K562 (cell line): ENCODE results near the gene NAV2. TPM values are rescaled to one million over a fixed set of nuclear protein-coding genes. Genes with fewer than 3 reads are reported as not detected.

Experiments
- ATAC-seq: fragments of 200-7000 bp; cut with Tn5 transposase; 3 replicates; pipeline ENCODE4 v1.9.1; 2020; ENCODE audit warnings: moderate library complexity
- BruUV-seq: library from RNA; stranded (reverse); fragments of 400-500 nt; replicated peaks from 2 replicates; lab custom pipeline; 2021; lab: Mats Ljungman, UMichigan
- CTCF ChIA-PET: fragments of 300-600 bp; formaldehyde crosslinking; extraction: SDS; loops from one replicate; lab custom pipeline; 2021; ENCODE audit warnings: low intra/inter-chr PET ratio; lab: Yijun Ruan, JAX
- POLR2A ChIA-PET: fragments of 300-600, 350-650 bp; sonication (Branson Sonifier 250); formaldehyde crosslinking; extraction: SDS; loops from one replicate; lab custom pipeline; 2021; ENCODE audit warnings: antibody characterized with exemption, inconsistent platforms; lab: Yijun Ruan, JAX
- DNase-seq, 4 experiments: peaks; one replicate each; pipeline versions ENCODE4 v3.0.0 to v3.0.0-alpha.2; 2011 to 2018; ENCODE audit warnings: low spot score in 3 of 4, mixed read lengths in 3 of 4; ENCODE audit errors: extremely low read depth in 1 of 4
- FAIRE-seq: peaks from 2 replicates; lab custom pipeline; 2011; peaks lifted over from hg19 to GRCh38; lab: Jason Lieb, UNC
- H2AFZ ChIP-seq: 2 replicates; pipeline ENCODE4 v1.6.0; 2011; ENCODE audit warnings: low read depth, low read length, control low read depth, inconsistent platforms
- H3K27ac ChIP-seq: fragments of 200-600 bp; 3 replicates; pipeline ENCODE4 v1.8.0; 2011; ENCODE audit warnings: low read depth, mild to moderate bottlenecking, control low read depth, inconsistent platforms, low read length, moderate library complexity, mixed read lengths; ENCODE audit errors: extremely low read depth
- H3K27me3 ChIP-seq, 2 experiments: fragments of 300-600 bp in 1 of 2; 2 replicates in 1 of 2; 3 replicates in 1 of 2; pipeline versions ENCODE4 v1.6.0 to v1.8.0; 2011; ENCODE audit warnings: inconsistent platforms in 2 of 2, low read length in 2 of 2, mild to moderate bottlenecking in 1 of 2, mixed read lengths in 1 of 2, moderate library complexity in 1 of 2; ENCODE audit not compliant: control insufficient read depth in 2 of 2, insufficient read depth in 2 of 2
- H3K36me3 ChIP-seq: fragments of 300-600 bp; 3 replicates; pipeline ENCODE4 v1.8.0; 2011; ENCODE audit warnings: mild to moderate bottlenecking, low read length, inconsistent platforms; ENCODE audit not compliant: control insufficient read depth, insufficient read depth
- H3K4me1 ChIP-seq, 2 experiments: fragments of 200-600 bp in 1 of 2; replicated peaks in 1 of 2; 2 replicates in 1 of 2; 3 replicates in 1 of 2; pipeline versions ENCODE4 v1.5.1 to v1.8.0; 2011; ENCODE audit warnings: inconsistent platforms in 2 of 2, low read length in 2 of 2, mild to moderate bottlenecking in 1 of 2, mixed read lengths in 1 of 2, moderate library complexity in 1 of 2; ENCODE audit not compliant: control insufficient read depth in 2 of 2, insufficient read depth in 2 of 2
- H3K4me2 ChIP-seq: 2 replicates; pipeline ENCODE4 v1.6.1; 2011; ENCODE audit warnings: low read length, control low read depth, inconsistent platforms, mixed read lengths; ENCODE audit not compliant: insufficient read depth
- H3K4me3 ChIP-seq: fragments of 200-600 bp; sonication (generic), shearing (Covaris generic); 2 replicates; pipeline ENCODE4 v1.5.1; 2016; ENCODE audit warnings: control low read depth, inconsistent platforms
- H3K79me2 ChIP-seq: fragments of 200-600 bp; 3 replicates; pipeline ENCODE4 v1.8.0; 2011; ENCODE audit warnings: low read length, inconsistent platforms; ENCODE audit not compliant: control insufficient read depth, insufficient read depth
- H3K9ac ChIP-seq, 2 experiments: 2 replicates each; pipeline versions ENCODE4 v1.6.0 to v1.6.1; 2011; ENCODE audit warnings: low read depth in 2 of 2, low read length in 2 of 2, control low read depth in 1 of 2, inconsistent platforms in 1 of 2, mild to moderate bottlenecking in 1 of 2, mixed read lengths in 1 of 2; ENCODE audit not compliant: insufficient read depth in 1 of 2
- H3K9me1 ChIP-seq: one replicate; pipeline ENCODE4 v1.6.0; 2011; ENCODE audit warnings: inconsistent platforms, mild to moderate bottlenecking, low read length, moderate library complexity; ENCODE audit not compliant: control insufficient read depth, insufficient read depth
- H3K9me3 ChIP-seq: replicated peaks from 2 replicates; pipeline ENCODE4 v1.5.1; 2011; ENCODE audit warnings: low read depth, low read length, inconsistent platforms; ENCODE audit not compliant: control insufficient read depth, insufficient read depth
- H4K20me1 ChIP-seq: replicated peaks from 2 replicates; pipeline ENCODE4 v1.6.1; 2011; ENCODE audit warnings: low read length, inconsistent platforms, mixed read lengths; ENCODE audit not compliant: control insufficient read depth, insufficient read depth
- ARID2 ChIP-seq: fragments of 450-650 bp; IDR thresholded peaks from 2 replicates; pipeline ENCODE4 v1.6.1; 2017; ENCODE audit warnings: antibody characterized with exemption, mild to moderate bottlenecking
- BMI1 ChIP-seq: fragments of 150-350 bp; IDR thresholded peaks from 2 replicates; pipeline ENCODE4 v1.6.1; 2014; ENCODE audit warnings: low read length
- CHD2 ChIP-seq: IDR thresholded peaks from 2 replicates; pipeline ENCODE4 v1.6.1; 2011; ENCODE audit warnings: low read depth, low read length
- NR1H2 ChIP-seq: sonication (generic); formaldehyde crosslinking; IDR thresholded peaks from 2 replicates; pipeline ENCODE4 v1.4.0; 2020; ENCODE audit warnings: mild to moderate bottlenecking, missing genetic modification reagents
- SIN3A ChIP-seq, 2 experiments: fragments of 150-350 bp in 1 of 2; IDR thresholded peaks; 2 replicates each; pipeline ENCODE4 v1.6.1; 2011 to 2016; ENCODE audit warnings: borderline replicate concordance in 2 of 2, low read depth in 2 of 2, low read length in 2 of 2, mild to moderate bottlenecking in 2 of 2, moderate library complexity in 2 of 2; ENCODE audit not compliant: control insufficient read depth in 1 of 2
- SMAD4 ChIP-seq: fragments of 250-450 bp; sonication (Bioruptor Pico); conservative IDR thresholded peaks from 2 replicates; pipeline ENCODE4 v1.8.0; 2021; ENCODE audit warnings: inconsistent platforms, mild to moderate bottlenecking, moderate library complexity
- TCF3 ChIP-seq: sonication (generic); formaldehyde crosslinking; IDR thresholded peaks from 2 replicates; pipeline ENCODE4 v1.4.0; 2020; ENCODE audit warnings: mild to moderate bottlenecking, missing genetic modification reagents
- ZBTB7A ChIP-seq: IDR thresholded peaks from 2 replicates; pipeline ENCODE4 v1.6.1; 2011; ENCODE audit warnings: low read depth, mild to moderate bottlenecking, low read length, moderate library complexity, borderline replicate concordance; ENCODE audit not compliant: control insufficient read depth
- ZC3H11A ChIP-seq: IDR thresholded peaks from 2 replicates; pipeline ENCODE4 v1.6.1; 2012; ENCODE audit warnings: low read depth, low read length, improper control_type of control experiment
- ZNF766 ChIP-seq: fragments of 200-800 bp; sonication (Bioruptor generic); conservative IDR thresholded peaks from 2 replicates; pipeline ENCODE4 v1.6.1; 2016; ENCODE audit warnings: missing genetic modification characterization, missing compliant biosample characterization
- WGBS: fragments of 100-300 bp; shearing (Covaris generic); methylation state at CpG from one replicate; pipeline ENCODE4 v1.1.6; 2016; ENCODE audit warnings: low coverage, mixed read lengths; ENCODE audit not compliant: insufficient coverage; ENCODE audit errors: missing lambda C conversion rate; 5-methylcytosine and 5-hydroxymethylcytosine counted together
- in situ Hi-C: fragments of 300-500 bp; cut with MboI; formaldehyde crosslinking; loops from 4 replicates; pipeline ENCODE4 v1.15.0; 2018; ENCODE audit warnings: inconsistent platforms, mixed read lengths
- intact Hi-C: fragments of 100-400 bp; cut with micrococcal nuclease; formaldehyde crosslinking; loops from 2 replicates; pipeline ENCODE4 v1.14.2; 2022
- polyA plus RNA-seq, 8 experiments: library from polyadenylated mRNA; depleted of rRNA in 4 of 8; stranded (reverse) in 5 of 8; unstranded in 3 of 8; fragments of >200 nt; fragmentation: Nextera tagmentation in 2 of 8; fragmentation: Illumina TruSeq in 1 of 8; extraction: Ambion mirVana in 2 of 8; extraction: Trizol in 1 of 8; gene quantifications; 2 replicates each; pipeline versions ENCODE4 v1.2.1 to v1.2.3, GENCODE V29; 2011 to 2014; ENCODE audit warnings: inconsistent platforms in 1 of 8, missing spikeins in 1 of 8
- total RNA-seq, 7 experiments: library from RNA; depleted of rRNA in 6 of 7; stranded (reverse); fragments of >200 nt in 6 of 7; fragmentation: Illumina TruSeq in 2 of 7; extraction: Trizol in 2 of 7; gene quantifications; 2 replicates each; pipeline versions ENCODE4 v1.2.1 to v1.2.3, GENCODE V29; 2011 to 2021; ENCODE audit warnings: low replicate concordance in 1 of 7
- TF ChIP-seq, protein P1 (sequence below): sonication (generic); formaldehyde crosslinking; IDR thresholded peaks from 2 replicates; pipeline ENCODE4 v1.8.0; 2023; ENCODE audit warnings: missing genetic modification reagents, mild to moderate bottlenecking, borderline replicate concordance
- TF ChIP-seq, protein P2 (sequence below): fragments of 150-350 bp; IDR thresholded peaks from 2 replicates; pipeline ENCODE4 v1.6.1; 2014; ENCODE audit warnings: low read depth, mild to moderate bottlenecking, low read length, borderline replicate concordance

Gene NAV2
- total and polyA plus RNA-seq, 9 of the 15 experiments (the other 6 are each of a cell fraction or from before 2014, with no cell fraction given) = 0.03 to 0.35 (median 0.05) TPM

DNA sequence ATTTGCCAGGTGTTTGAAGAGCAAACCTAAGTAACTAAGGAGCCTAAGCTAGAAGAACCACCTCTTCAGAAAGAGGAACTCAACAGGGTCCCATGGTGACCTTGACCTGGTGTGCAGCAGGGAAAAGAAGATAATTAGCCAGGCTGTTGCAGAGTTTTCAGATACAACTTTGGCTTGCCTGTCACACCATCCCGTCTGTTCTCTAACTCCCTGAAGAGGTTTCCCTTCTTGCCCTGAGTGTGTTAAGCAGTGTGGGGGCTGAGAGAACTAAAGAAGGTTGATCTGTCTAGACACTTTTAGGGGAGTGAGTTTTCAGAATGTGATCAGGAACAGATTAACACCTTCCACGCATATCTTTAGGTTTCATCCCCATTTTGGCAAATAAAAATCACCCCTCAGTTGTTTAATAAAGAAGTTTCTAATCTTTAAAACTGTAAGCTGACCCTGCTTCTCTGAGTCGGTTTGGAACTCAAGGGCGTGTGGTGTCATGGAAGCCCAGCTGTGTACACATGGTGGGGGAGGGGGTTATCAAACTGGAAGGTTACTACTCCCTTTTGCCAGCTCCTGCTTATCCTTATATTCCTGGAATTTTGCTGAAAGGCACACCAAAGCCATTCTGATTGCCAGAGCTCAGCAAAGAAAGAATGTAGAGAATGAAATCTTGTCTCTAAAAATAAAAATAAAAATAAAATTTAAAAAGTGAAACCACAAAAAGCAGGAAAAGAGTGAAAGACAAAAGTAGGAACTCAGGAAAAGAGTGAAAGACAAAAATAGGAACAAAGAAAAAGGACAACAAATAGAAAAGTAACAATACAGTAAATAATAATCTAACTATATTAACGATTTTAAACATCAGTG is 377.4 kb downstream of the NAV2 start:
- Histone ChIP-seq H3K4me2 (peak overlapping the region; percentile 65), H3K9me3 (no peaks in the 10 kb centered on the region), H4K20me1 (no peaks in the 10 kb centered on the region), H2AFZ (peak overlapping the region; percentile 53), H3K4me3 (no peak overlapping the region), H3K27me3 (no peaks in the 10 kb centered on the region), H3K79me2 (no peaks in the 10 kb centered on the region), H3K36me3 (no peaks in the 10 kb centered on the region), H3K27ac (peak overlapping the region; percentile 71), H3K9me1 (no peaks in the 10 kb centered on the region), H3K4me1 (peaks cover 20 to 40% of the 10 kb centered on the region in 2 experiments), H3K9ac (peak overlapping the region; percentile 14 to 32; a peak in 3 of 4 replicates)
- ChIA-PET CTCF (no interaction called here), POLR2A (interaction anchor here (1.0 to 2.0 kb wide), 7 partner anchors 8 to 115 kb away, joined by 3 to 7 read pairs (median 4); no protein-coding TSS in a partner anchor)
- peak; percentile 84 for FAIRE-seq
- intact Hi-C loops (loop anchor here (1.0 kb wide), 1 partner anchor 10 kb away; no protein-coding TSS in a partner anchor), in situ Hi-C loops (no loop called here)
- ATAC-seq = peak; percentile 79
- BruUV-seq = no TSS peak
- peak; percentile 47 to 81 (median 61) for DNase-seq
- 2% methylated on average over 5 of the region's 5 CpGs for WGBS
- TF ChIP-seq ZNF766 (CRISPR knock-in tag) (0 out of 2 replicates have a peak, but pooled peaks have one; percentile 63), CHD2 (no peak), BMI1 (no peak), ARID2 (no peak), SMAD4 (CRISPR knock-in tag) (peak; percentile 80), ZC3H11A (no peak), ZBTB7A (peak; percentile 62; the same call in 1 of the 2 replicates), TCF3 (CRISPR knock-in tag) (peak; percentile 78), NR1H2 (CRISPR knock-in tag) (no peak), SIN3A (IDR thresholded peaks at IDR 0.05; ENCODE audit: borderline replicate concordance in 2 of 2, control insufficient read depth in 1 of 2, low read depth in 2 of 2, low read length in 2 of 2) (no peak)
- TF ChIP-seq, protein P1, sequence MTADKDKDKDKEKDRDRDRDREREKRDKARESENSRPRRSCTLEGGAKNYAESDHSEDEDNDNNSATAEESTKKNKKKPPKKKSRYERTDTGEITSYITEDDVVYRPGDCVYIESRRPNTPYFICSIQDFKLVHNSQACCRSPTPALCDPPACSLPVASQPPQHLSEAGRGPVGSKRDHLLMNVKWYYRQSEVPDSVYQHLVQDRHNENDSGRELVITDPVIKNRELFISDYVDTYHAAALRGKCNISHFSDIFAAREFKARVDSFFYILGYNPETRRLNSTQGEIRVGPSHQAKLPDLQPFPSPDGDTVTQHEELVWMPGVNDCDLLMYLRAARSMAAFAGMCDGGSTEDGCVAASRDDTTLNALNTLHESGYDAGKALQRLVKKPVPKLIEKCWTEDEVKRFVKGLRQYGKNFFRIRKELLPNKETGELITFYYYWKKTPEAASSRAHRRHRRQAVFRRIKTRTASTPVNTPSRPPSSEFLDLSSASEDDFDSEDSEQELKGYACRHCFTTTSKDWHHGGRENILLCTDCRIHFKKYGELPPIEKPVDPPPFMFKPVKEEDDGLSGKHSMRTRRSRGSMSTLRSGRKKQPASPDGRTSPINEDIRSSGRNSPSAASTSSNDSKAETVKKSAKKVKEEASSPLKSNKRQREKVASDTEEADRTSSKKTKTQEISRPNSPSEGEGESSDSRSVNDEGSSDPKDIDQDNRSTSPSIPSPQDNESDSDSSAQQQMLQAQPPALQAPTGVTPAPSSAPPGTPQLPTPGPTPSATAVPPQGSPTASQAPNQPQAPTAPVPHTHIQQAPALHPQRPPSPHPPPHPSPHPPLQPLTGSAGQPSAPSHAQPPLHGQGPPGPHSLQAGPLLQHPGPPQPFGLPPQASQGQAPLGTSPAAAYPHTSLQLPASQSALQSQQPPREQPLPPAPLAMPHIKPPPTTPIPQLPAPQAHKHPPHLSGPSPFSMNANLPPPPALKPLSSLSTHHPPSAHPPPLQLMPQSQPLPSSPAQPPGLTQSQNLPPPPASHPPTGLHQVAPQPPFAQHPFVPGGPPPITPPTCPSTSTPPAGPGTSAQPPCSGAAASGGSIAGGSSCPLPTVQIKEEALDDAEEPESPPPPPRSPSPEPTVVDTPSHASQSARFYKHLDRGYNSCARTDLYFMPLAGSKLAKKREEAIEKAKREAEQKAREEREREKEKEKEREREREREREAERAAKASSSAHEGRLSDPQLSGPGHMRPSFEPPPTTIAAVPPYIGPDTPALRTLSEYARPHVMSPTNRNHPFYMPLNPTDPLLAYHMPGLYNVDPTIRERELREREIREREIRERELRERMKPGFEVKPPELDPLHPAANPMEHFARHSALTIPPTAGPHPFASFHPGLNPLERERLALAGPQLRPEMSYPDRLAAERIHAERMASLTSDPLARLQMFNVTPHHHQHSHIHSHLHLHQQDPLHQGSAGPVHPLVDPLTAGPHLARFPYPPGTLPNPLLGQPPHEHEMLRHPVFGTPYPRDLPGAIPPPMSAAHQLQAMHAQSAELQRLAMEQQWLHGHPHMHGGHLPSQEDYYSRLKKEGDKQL = no peak
- TF ChIP-seq, protein P2, sequence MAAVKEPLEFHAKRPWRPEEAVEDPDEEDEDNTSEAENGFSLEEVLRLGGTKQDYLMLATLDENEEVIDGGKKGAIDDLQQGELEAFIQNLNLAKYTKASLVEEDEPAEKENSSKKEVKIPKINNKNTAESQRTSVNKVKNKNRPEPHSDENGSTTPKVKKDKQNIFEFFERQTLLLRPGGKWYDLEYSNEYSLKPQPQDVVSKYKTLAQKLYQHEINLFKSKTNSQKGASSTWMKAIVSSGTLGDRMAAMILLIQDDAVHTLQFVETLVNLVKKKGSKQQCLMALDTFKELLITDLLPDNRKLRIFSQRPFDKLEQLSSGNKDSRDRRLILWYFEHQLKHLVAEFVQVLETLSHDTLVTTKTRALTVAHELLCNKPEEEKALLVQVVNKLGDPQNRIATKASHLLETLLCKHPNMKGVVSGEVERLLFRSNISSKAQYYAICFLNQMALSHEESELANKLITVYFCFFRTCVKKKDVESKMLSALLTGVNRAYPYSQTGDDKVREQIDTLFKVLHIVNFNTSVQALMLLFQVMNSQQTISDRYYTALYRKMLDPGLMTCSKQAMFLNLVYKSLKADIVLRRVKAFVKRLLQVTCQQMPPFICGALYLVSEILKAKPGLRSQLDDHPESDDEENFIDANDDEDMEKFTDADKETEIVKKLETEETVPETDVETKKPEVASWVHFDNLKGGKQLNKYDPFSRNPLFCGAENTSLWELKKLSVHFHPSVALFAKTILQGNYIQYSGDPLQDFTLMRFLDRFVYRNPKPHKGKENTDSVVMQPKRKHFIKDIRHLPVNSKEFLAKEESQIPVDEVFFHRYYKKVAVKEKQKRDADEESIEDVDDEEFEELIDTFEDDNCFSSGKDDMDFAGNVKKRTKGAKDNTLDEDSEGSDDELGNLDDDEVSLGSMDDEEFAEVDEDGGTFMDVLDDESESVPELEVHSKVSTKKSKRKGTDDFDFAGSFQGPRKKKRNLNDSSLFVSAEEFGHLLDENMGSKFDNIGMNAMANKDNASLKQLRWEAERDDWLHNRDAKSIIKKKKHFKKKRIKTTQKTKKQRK = no peak
